HG03025 (cell line): ENCODE results near the gene COL23A1.
"Not testable (repeated sequence)": the region's sequence is repeated elsewhere in the genome, so short reads cannot be mapped to it uniquely, and the experiment has no call there.

ENCODE experiments used
- ATAC-seq: cut with Tn5 transposase; IDR thresholded peaks from one replicate; pipeline ENCODE4 v1.9.1; 2021; ENCODE audit warnings: mild to moderate bottlenecking, moderate library complexity; ENCODE audit not compliant: unreplicated experiment, low FRiP score

COL23A1 gene

DNA sequence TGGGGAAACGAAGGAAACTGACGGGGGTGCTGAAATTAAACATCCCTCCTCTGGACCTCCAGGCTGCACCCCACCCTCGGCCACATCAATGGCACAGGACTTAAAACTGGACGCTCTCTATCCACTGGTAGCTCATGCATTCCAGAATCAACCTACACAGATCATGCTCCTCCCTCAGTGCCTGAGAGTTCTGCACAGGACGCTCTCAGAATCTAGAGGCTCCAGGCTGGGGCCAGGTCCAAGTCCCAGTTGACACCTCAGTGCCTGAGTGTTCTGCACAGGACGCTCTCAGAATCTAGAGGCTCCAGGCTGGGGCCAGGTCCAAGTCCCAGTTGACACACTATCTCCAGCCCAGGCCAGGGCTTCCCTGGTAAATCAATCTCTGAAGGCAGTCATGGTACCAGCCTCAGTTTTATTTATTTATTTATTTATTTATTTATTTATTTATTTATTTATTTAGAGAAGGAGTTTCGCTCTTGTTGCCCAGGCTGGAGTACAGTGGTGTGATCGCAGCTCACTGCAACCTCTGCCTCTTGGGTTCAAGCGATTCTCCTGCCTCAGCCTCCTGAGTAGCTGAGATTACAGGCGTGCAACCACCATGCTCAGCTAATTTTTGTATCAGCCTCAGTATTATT is 103.2 kb downstream of the COL23A1 start:
- not testable (repeated sequence) for ATAC-seq

GRCh38 chr5:178486239-178486641 is 104.0 kb downstream of the COL23A1 start:
- no peak for ATAC-seq

- no peak for ATAC-seq
Measured at GRCh38 chr5:178483620-178484019, 106.6 kb downstream of the COL23A1 start.

DNA sequence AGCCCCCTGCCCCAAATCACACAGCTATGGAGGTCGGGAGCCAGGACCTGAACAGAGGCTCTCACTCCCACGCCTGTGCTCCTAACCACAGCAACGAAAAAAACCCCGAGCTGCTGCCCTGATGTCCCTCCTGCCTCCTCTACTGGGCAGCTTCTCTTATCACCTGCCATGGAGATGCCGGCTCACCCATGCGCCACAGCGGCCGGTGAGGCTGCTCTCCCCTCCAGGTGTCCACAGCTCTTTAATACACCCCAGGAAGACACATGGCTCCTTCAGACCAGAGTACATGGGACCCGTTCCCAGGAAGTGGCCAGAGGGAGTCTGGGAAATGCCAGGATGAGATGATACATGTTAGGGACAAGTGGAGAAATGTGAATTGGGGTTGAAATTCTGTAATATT is 110.9 kb downstream of the COL23A1 start:
- ATAC-seq, result no peak

- ATAC-seq, result no peak
Measured at GRCh38 chr5:178478370-178478769, 111.8 kb downstream of the COL23A1 start.

GRCh38 chr5:178477802-178478201 is 112.4 kb downstream of the COL23A1 start:
- ATAC-seq, result no peak

DNA sequence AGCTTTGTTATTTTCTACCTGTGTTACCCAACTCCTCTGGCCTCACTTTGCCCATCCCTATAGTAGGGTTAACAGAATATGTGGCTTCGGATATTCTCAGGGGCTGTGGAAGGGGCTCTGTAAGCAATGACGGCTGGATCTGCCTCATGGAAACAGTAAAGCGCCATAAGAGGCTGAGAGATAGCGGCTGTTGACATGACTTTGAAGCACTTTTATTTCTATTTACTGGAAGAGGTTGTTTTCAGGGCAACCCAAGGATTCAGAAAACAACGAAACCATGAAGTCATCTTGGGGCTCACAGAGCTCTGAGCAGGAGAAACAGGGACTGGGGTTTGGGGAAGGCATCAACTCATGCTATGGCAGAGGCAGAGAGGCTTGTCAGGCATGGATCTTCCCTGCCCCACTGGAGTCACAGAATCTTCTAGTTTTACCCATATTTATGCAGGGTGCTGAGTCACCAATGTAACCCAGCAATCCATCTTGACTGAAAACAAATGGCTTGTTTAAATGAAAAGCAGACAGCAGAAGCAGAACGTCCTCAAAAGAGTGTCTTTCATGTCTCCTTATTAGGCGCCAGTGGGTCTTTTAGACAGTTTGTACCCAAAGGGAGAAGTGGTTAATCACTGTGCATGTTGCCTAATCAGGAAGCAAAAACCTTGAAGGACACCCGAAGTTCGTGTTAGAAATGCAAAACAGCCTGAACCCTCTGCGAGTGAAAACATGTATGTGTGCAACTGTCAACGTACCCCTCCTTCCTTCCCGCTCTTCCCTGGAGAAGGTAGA is 113.0 kb downstream of the COL23A1 start:
- ATAC-seq, result no peak

GRCh38 chr5:178476531-178476930 is 113.7 kb downstream of the COL23A1 start:
- no peak for ATAC-seq

DNA sequence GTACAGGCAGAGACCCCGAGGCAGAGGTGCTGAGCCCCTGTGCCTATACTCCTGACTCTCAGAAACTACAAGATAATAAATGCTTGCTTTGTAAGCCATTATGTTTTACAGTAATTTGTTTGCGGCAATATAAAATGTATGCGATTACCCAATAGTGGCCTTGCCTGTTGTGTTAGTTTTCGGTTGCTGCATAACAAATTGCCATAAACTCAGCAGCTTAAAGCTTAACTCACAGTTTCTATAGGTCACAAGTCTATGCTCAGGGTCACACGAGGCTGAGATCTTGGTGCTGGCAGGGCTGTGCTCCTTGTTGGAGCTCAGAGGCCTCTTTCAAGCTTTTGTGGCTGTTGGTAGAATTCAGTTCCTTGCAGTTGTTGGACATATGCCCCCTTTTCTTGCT is 114.8 kb downstream of the COL23A1 start:
- ATAC-seq, result no peak

DNA sequence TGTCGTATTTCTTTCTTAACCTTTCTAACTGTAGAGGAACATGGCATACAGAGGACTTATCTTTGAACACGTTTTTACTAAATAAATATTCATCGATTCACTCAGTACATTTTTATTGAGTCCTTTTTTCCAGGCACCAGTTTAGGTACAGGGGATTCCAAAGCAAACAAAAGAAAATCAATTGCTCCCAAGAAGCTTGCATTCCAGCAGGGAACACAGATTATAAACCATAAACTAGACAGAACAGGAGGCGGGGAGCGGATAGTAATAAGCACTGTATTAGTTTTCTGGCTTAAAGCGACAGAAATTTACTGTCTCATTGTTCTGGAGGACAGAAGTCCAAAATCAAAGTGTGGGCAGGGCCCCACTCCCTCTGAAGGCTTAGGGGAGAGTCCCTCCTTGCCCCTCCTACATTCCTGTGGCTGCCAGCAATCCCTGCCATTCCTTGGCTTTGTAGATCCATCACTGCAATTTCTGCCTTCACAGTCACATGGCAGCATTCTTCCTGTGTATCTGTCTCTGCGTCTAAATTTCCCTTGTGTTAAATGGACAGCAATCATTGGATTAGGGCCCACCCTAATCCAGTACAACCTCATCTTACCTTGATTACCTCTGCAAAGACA is 115.5 kb downstream of the COL23A1 start:
- no peak for ATAC-seq

- ATAC-seq, result no peak
Measured at GRCh38 chr5:178473854-178474253, 116.3 kb downstream of the COL23A1 start.

- ATAC-seq, result no peak
Measured at GRCh38 chr5:178472138-178472537, 118.1 kb downstream of the COL23A1 start.

GRCh38 chr5:178471711-178472110 is 118.5 kb downstream of the COL23A1 start:
- no peak for ATAC-seq

DNA sequence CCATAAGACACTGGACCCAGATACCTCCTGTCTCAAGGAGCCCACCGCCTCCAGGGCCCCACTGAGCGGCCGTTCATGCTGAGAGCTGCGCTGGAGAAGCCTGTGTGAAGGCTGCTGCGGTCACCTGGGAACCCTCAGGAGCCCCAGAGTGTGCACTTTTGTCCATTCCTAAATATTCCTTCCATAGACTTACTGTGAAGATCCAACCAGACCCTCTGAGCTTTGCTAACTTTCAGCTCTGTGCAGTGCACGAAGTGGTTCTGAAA is 119.5 kb downstream of the COL23A1 start:
- no peak for ATAC-seq

- ATAC-seq, result no peak
Measured at GRCh38 chr5:178469975-178470759, 120.0 kb downstream of the COL23A1 start.

DNA sequence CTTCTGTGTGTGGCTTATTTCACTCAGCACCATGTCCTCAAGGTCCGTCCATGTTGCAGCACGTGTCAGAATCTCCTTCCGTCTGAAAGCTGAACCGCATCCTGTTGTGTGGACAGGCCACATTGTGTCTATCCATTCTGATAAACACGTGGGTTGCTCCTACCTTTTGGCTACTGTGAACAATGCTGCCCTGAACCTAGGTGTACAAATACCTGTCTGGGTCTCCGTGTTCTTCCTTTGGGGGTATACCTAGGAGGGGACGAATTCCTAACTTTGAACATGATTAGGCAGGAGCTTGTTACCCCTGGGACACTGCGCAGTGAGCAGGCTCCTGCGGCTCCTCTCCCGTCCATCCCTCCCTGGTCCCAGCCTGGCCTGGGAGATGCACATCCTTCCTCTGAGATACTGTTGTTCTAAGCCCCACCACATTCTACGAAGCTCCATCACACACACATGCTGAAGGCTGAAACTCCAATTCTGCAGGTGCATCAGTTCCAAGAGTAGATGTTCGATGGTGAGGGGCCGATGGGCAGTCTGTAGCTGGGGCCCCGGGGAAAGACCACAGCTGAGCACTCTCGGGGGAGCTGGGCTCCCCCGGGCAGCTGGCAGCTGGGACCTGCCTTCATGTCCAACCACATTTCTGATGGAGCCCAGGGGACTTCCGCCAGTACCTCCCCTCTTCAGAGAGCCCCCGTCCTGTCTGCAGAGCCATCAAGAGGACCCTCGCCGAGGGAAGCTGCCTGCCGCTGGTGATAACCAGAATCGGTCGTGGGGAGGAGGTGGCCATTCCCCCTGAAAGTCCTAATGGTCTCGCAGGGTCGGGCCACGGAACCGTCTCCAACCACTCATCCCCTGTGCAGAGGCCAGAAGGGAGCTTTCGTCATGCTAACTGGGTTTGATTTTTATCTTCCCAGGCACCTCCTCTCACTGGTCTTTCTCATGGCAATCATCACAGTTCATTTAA is 120.9 kb downstream of the COL23A1 start:
- no peak for ATAC-seq

DNA sequence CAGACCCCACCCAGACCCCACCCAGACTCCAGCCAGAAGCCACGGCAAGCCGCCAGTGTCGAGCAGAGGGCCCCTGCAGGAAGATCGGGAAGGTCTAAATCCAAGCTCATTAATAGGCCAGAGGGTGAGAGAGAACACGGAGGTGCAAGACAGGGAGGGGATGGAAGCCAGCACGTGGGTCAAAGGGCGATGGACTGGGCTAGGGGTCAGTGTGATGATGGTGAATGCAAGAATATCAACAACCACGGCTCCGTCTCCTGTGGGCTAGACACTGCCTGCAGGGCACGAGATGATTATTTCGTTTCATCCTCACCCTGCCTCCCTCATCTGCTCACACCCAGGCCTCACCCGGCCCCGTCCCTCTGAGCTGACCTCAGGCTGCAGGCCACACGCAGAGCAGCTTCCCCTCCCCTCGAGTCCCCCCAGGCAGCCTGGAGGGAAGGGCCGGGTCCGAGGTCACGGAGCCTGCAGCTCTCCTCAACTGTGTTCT is 122.0 kb downstream of the COL23A1 start:
- ATAC-seq, result no peak

- ATAC-seq, result no peak
Measured at GRCh38 chr5:178467568-178468195, 122.5 kb downstream of the COL23A1 start.

DNA sequence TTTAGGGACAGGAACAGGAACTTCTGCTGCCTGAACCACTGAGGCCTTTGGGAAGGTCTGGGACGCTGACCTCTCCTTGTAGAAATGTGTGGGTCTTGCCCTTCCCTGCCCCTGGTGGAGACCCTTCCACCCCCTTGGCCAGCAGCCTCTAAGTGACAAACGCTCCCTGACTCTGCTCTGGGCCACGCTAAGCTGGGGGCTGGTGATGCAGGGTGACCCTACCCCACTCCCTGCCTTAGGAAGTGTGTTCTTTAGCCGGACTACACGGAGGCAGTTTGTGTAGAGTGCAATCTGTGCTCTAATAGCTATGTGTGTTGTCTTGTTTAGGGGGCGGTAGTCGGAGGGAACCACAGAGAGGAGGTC is 123.0 kb downstream of the COL23A1 start:
- ATAC-seq, result no peak

- ATAC-seq, result no peak
Measured at GRCh38 chr5:178466342-178466741, 123.9 kb downstream of the COL23A1 start.
